ENCODE measurements around the gene ROPN1. TPM values are rescaled to one million over a fixed set of nuclear protein-coding genes. Genes with fewer than 3 reads are reported as not detected.
"Not testable (repeated sequence)": the region's sequence is repeated elsewhere in the genome, so short reads cannot be mapped to it uniquely, and the experiment has no call there.

ROPN1 gene
- not detected for total RNA-seq

DNA sequence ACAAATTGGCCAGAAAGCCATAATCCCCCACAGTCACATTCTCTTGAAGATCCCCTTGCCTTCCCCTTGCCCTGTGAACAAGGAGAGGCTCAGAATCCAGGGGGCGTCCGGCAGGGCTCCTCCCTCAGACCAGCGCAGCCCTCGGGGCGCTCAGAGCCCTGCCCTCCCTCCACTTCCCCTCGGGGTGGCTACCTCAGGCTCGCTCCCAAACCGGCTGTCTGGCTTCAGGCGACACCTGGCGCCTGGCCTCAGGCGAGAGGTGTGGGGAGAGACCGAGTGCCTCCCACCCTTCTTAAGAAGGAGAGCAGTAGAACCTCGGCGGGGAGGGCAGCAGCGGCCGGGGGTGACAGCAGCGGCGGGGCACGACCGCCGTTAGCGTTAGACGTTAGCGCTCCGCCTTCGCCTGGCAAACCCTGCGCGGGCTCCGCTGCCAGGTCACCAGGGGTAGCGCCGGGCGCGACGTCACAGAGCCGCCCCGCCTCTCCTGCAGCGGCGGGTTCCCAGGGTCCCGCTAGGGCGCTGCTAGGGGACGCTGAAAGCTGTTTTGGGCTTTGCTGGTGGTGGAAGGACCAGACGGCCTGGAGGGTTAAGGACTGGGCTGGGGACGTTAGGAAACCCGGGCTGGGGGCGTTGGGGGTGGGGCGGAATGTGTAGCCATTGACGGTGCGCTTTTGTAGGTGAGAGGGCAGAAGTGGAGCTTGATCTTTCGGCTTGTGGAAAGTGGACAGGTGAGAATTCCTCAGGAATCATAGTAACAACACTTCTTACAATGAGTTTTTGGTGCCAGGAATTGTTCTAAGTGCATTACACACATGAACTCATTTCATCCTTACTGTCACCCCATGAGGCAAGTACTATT lies at the start of gene ROPN1:
ROPN1 (minus strand) TSS at position 395 of the 859 bp plus-strand sequence. CDS start 11,643 bp downstream, outside the sequence.
- POLR2A ChIA-PET; DNase-seq; H3K9me3 Mint-ChIP-seq (ENCODE audit: insufficient read depth); H3K27ac Mint-ChIP-seq; CTCF ChIA-PET; H3K4me1 Mint-ChIP-seq (ENCODE audit: low read depth); H3K36me3 Mint-ChIP-seq (ENCODE audit: low read depth): not testable (repeated sequence)
- Mint-ChIP-seq H3K27me3 (ENCODE audit: low read depth) (peaks cover 23% of the 10 kb centered on the region), H3K4me3 (peak within 1 kb of the TSS; percentile 16)
- peak; percentile 95 for ATAC-seq

DNA sequence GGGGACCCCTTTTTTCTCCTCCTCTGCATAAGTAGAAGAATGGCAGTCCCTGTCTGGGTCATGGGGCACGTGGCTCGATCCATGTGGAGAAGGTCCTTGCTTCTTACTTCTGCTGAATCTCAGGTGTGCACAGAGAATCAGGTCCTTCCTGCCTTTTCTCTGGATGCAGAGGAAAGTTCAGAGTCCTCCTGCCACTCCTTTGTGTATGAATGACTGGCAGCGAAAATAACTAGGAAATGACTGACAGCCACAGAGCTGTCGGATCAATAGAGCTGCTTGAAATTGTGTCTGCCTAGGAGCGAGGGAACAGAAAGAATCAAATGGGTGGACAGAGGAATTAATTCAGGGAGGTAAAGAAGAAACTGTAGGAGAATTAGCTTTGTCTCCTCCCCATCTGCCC lies 49.6 kb upstream of the ROPN1 start:
- CTCF ChIA-PET = interaction anchor here (1.8 kb wide), 1 partner anchor 8 kb away, joined by 6 read pairs; the partner anchor contains the start of gene KALRN
- H3K27me3 Mint-ChIP-seq (ENCODE audit: low read depth) = peaks cover 13% of the 10 kb centered on the region
- H3K27ac Mint-ChIP-seq = no peak overlapping the region
- H3K4me3 Mint-ChIP-seq = no peak overlapping the region
- DNase-seq (no peak), ATAC-seq (no peak)
- H3K9me3 Mint-ChIP-seq (ENCODE audit: insufficient read depth) = no peaks in the 10 kb centered on the region
- no peaks in the 10 kb centered on the region for H3K4me1 Mint-ChIP-seq (ENCODE audit: low read depth)
- no peaks in the 10 kb centered on the region for H3K36me3 Mint-ChIP-seq (ENCODE audit: low read depth)
- POLR2A ChIA-PET = no interaction called here

DNA sequence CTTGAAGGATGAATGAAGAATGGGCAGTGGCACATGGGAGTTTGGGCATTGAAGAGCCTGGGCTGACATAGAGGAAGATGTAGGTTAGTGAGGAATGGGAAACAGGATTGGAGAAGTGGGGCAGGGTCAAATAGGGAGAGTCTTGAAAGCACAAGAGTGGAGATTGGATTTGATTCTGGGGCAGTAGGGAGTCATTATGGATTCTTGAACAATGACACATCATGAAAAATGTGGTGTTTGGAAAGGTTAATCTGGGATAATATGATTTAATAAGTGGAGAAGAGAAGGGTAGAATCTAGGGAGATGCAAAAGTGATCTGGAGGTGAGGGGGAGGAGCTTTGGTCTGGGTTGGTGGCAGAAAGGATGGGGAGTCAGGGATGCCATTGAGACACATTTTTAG lies 45.4 kb upstream of the ROPN1 start:
- DNase-seq (no peak), ATAC-seq (no peak)
- Mint-ChIP-seq H3K27ac (no peak overlapping the region), H3K27me3 (ENCODE audit: low read depth) (peaks cover 31% of the 10 kb centered on the region), H3K4me3 (no peak overlapping the region), H3K9me3 (ENCODE audit: insufficient read depth) (no peaks in the 10 kb centered on the region), H3K4me1 (ENCODE audit: low read depth) (peaks cover 11% of the 10 kb centered on the region), H3K36me3 (ENCODE audit: low read depth) (no peaks in the 10 kb centered on the region)
- CTCF ChIA-PET = no interaction called here
- POLR2A ChIA-PET = no interaction called here

DNA sequence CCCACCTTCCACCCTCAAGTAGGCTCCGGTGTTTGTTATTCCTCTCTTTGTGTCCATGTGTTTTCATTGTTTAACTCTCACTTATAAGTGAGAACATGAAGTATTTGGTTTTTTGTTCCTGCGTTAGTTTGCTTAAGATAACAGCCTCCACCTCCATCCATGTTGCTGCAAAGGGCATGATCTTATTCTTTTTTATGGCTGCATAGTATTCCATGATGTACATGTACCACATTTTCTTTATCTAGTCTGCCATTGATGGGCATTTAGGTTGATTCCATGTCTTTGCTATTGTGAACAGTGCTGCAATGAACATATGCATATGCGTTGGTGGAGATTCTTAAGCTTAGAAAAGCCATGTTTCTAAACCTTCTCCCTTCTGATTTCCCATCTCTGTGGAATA lies 44.3 kb upstream of the ROPN1 start:
- POLR2A ChIA-PET, CTCF ChIA-PET: not testable (repeated sequence)

DNA sequence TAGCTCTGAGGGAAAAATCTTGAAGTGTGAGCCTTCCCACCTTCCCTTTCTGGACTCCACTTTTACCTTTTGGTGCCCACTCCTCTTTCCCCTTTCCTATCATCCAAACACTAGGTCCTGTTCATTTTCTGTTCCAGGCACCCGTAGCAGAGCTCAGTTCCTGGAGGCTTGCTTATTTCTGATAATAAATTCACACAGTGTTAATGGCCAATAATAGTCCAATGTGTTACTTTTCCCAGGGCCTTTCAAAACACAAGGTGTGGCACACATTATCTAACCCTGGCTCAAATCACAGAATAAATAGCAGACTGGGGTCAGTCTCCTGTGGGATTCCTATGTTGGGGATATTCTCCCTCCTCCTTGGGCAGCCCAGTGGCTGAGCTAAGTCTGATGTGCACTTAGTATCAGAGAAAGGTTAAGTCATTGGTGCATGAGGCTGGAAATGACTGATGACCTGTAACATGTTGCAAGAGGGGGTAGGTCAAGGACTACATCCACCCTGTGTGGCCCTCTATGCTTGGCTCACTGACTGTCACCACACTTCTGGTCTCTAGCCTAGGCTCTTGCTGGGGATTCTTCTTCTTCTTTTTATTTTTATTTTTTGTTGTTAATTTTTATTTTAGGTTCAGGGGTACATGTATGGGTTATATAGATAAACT lies 43.7 kb upstream of the ROPN1 start:
- ATAC-seq = no peak

More for the DNA sequence above, 44.3 kb upstream of the ROPN1 start:
- not testable (repeated sequence) for H3K27ac Mint-ChIP-seq; DNase-seq; H3K36me3 Mint-ChIP-seq (ENCODE audit: low read depth); H3K9me3 Mint-ChIP-seq (ENCODE audit: insufficient read depth); ATAC-seq; H3K4me3 Mint-ChIP-seq
- Mint-ChIP-seq H3K27me3 (ENCODE audit: low read depth) (peaks cover 41% of the 10 kb centered on the region), H3K4me1 (ENCODE audit: low read depth) (peaks cover 12% of the 10 kb centered on the region)

DNA sequence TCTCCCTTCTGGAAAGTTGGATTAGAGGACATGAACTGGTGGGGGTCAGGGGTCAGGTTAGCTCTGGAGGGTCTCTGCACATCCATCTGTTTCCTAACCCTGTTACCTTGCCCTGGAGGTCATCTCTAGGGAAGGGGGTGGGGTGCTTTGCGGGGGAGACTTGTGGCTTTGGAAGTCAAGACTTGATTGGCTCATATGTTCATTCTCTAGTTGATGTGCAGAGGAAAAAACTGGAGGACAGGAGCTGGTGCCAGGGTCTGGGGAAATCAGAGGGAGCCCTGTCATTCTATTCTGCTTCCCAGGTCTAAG lies 42.9 kb upstream of the ROPN1 start:
- ATAC-seq (no peak), DNase-seq (no peak)
- POLR2A ChIA-PET = no interaction called here
- Mint-ChIP-seq H3K27ac (no peak overlapping the region), H3K36me3 (ENCODE audit: low read depth) (no peaks in the 10 kb centered on the region), H3K27me3 (ENCODE audit: low read depth) (peaks cover 46% of the 10 kb centered on the region), H3K4me3 (no peak overlapping the region), H3K4me1 (ENCODE audit: low read depth) (peaks cover 12% of the 10 kb centered on the region), H3K9me3 (ENCODE audit: insufficient read depth) (no peaks in the 10 kb centered on the region)
- CTCF ChIA-PET = interaction anchor here (1.2 to 1.7 kb wide), 3 partner anchors 10 to 434 kb away, joined by 3 to 4 read pairs (median 4); no protein-coding TSS in a partner anchor

More for the DNA sequence above, 43.7 kb upstream of the ROPN1 start:
- no peak overlapping the region for H3K27ac Mint-ChIP-seq
- peaks cover 43% of the 10 kb centered on the region for H3K27me3 Mint-ChIP-seq (ENCODE audit: low read depth)
- H3K4me1 Mint-ChIP-seq (ENCODE audit: low read depth) = peaks cover 12% of the 10 kb centered on the region
- DNase-seq = no peak
- CTCF ChIA-PET = no interaction called here
- H3K36me3 Mint-ChIP-seq (ENCODE audit: low read depth) = no peaks in the 10 kb centered on the region
- no peak overlapping the region for H3K4me3 Mint-ChIP-seq
- no peaks in the 10 kb centered on the region for H3K9me3 Mint-ChIP-seq (ENCODE audit: insufficient read depth)
- POLR2A ChIA-PET = no interaction called here

DNA sequence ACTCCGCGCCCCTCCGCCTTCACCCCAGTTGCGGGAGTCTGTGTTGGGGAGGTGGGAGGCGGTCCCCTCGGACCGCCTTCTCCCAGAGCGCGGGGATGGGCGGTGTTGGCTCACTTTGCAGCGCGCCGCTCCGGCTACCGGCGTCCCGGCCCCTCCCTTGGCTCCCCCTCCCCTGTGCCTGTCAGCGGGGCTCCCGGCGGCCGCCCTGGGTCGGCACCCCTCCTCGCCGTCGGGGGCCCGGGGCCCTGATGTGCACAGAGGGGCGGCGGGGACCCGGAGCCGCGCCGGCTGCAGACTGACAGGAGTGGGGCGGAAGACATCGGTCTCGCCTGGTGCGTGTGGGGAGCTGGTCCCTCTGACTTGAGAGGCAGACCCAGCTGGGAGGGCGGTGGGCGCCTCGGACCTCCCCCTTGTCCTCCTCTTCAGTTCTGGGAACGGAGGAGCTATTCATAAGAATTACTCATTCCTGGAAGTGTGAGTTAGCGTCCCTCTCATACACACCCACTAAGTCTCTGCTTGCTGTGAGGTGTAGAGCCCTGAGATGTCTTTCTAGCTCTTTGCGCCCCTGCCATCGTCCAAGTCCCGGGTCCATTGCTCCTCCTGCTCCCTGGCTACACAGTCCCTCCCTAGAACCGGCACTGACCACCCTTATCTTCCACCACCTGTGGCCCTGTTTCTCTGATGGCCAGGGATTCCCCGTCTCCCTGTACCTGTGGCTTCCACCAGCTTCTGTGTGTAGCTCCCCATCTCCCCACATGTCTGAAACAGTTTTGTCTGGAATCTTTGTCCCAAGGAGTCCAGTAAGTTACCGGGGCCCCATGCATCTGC lies 42.3 kb upstream of the ROPN1 start:
- Mint-ChIP-seq H3K4me1 (ENCODE audit: low read depth) (peaks cover 12% of the 10 kb centered on the region), H3K27me3 (ENCODE audit: low read depth) (peaks cover 46% of the 10 kb centered on the region), H3K27ac (no peak overlapping the region), H3K9me3 (ENCODE audit: insufficient read depth) (no peaks in the 10 kb centered on the region), H3K4me3 (peak overlapping the region; percentile 27), H3K36me3 (ENCODE audit: low read depth) (no peaks in the 10 kb centered on the region)
- CTCF ChIA-PET = interaction anchor here (1.2 to 1.8 kb wide), 6 partner anchors 8 to 434 kb away, joined by 3 to 7 read pairs (median 5); no protein-coding TSS in a partner anchor
- DNase-seq (peak; percentile 24), ATAC-seq (peak; percentile 35)
- POLR2A ChIA-PET = interaction anchor here (0.7 kb wide), 1 partner anchor 1049 kb away, joined by 3 read pairs; no protein-coding TSS in a partner anchor

DNA sequence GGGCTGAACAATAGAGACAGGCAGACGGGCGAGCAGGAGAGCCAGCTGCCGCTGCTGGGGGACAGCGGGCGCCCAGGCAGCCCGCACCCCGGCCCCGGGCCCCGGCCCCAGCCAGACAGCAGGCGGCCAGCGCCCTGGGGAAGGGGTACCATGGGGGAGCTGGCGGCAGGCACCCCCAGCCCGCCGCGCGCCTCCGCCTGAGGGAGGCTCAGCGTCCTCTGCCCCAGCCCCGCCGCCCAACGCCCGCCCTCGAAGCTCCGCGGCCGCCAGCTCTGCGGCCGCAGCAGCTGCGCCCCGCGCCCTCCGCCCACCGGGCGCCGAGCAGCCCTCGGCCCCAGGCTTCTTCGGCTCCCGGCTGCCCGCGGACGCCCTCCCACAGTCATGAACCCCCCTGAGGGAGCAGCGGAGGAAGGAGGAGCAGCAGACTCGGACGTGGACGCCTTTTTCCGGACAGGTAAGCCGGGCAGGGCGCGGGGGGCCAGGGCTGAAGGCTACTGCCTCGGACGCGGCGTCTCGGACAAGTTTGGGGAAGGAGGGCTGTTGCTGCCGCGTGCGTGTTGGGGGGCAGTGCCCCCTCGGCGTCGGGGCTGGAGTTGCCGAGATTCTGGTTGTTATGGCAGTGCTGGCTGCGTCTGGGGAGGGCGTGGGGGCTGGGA lies 41.6 kb upstream of the ROPN1 start, which contains the start of gene KALRN:
KALRN (plus strand) TSS at position 10 of the 656 bp plus-strand sequence.
- Mint-ChIP-seq H3K27ac (no peak within 1 kb of the TSS), H3K9me3 (ENCODE audit: insufficient read depth) (no peaks in the 10 kb centered on the region), H3K4me3 (peak within 1 kb of the TSS; percentile 44), H3K36me3 (ENCODE audit: low read depth) (no peaks in the 10 kb centered on the region), H3K4me1 (ENCODE audit: low read depth) (peaks cover 12% of the 10 kb centered on the region), H3K27me3 (ENCODE audit: low read depth) (peaks cover 50% of the 10 kb centered on the region)
- ATAC-seq (peak; percentile 57), DNase-seq (no peak)
- POLR2A ChIA-PET = no interaction called here
- CTCF ChIA-PET = interaction anchor here (0.6 to 1.8 kb wide), 20 partner anchors 8 to 465 kb away, joined by 3 to 9 read pairs (median 4); partner anchors contain the start of gene CCDC14

DNA sequence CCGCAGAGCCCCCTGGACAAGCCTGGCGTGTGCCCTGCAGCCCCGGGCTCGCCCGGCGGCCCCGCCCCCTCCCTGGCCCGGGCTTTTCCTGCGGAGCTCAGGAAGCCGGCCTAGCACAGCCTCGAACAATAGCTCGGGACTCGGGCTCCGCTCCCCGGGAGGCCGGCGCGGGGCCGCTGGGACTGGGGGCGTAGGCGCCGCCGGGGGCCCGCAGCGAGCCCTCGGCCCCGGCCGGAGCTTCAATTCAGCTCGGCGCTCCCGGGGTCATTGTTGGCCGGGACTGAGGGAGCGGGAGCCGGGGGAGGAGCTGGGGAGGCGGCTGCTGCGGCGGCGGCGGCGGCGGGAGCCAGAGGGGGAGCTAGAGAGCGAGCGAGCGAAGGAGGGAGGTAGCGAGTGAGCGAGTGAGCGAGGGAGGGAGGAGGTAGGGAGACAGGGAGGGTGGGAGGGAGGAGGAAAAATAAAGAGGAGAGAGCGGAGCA lies 41.0 kb upstream of the ROPN1 start:
- Mint-ChIP-seq H3K27ac (no peak overlapping the region), H3K9me3 (ENCODE audit: insufficient read depth) (no peaks in the 10 kb centered on the region), H3K4me3 (no peak overlapping the region), H3K27me3 (ENCODE audit: low read depth) (peaks cover 52% of the 10 kb centered on the region), H3K4me1 (ENCODE audit: low read depth) (peaks cover 12% of the 10 kb centered on the region), H3K36me3 (ENCODE audit: low read depth) (no peaks in the 10 kb centered on the region)
- ChIA-PET POLR2A (no interaction called here), CTCF (interaction anchor here (0.6 to 1.8 kb wide), 19 partner anchors 8 to 465 kb away, joined by 3 to 9 read pairs (median 4); partner anchors contain the start of gene CCDC14)
- ATAC-seq (peak; percentile 96), DNase-seq (peak; percentile 69)

DNA sequence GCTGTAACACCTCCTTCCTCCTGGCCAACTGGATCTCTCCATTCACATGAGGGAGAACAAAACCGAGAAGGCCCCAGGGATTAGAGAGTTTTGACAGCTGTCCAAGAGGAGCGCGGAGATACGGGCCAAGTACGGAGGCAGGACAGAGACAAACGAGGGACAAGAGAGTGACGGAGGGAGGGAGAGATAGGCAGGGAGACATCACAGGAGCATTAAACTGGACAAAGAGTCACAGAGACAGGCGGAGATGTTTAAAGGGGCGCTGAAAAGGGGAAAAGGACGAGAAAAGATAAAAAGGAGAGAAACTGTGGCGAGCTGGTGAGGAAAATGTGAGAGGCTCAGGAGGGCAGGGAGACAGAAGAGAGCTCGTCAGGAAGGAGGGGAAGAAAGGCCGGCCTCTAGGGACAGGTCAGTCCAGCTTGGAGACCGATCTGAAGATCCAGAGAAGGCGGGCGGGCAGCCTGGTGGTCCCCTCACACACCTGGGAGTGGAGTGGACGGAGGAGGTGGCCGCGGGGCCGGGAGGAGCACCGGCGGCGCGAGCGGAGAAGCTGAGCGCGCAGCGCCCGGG lies 40.5 kb upstream of the ROPN1 start:
- DNase-seq (no peak), ATAC-seq (no peak)
- ChIA-PET CTCF (interaction anchor here (0.6 to 1.8 kb wide), 17 partner anchors 10 to 466 kb away, joined by 3 to 9 read pairs (median 3); partner anchors contain the start of gene CCDC14), POLR2A (no interaction called here)
- Mint-ChIP-seq H3K4me3 (peak overlapping the region; percentile 44), H3K27ac (no peak overlapping the region), H3K36me3 (ENCODE audit: low read depth) (no peaks in the 10 kb centered on the region), H3K9me3 (ENCODE audit: insufficient read depth) (no peaks in the 10 kb centered on the region), H3K4me1 (ENCODE audit: low read depth) (peaks cover 12% of the 10 kb centered on the region), H3K27me3 (ENCODE audit: low read depth) (peaks cover 52% of the 10 kb centered on the region)

DNA sequence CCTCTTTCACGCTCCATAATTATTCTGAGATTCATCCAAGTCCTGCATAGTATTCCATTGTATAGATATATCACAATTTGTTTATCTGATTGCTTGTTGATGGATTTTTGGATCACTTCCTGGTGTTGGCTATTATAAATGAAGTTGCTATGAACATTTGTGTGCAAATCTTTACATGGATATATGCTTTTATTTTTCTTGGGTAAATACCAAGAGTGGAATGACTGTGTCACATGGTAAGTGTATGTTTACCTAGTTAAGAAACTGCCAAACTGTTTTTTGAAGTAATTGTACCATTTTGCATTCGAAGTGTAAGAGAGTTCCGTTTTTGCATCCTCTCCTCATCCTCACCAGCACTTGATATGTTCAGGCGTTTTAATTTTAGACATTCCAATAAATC lies 34.6 kb upstream of the ROPN1 start:
- H3K27me3 Mint-ChIP-seq (ENCODE audit: low read depth) = peaks cover 18% of the 10 kb centered on the region
- ChIA-PET CTCF (no interaction called here), POLR2A (no interaction called here)
- H3K36me3 Mint-ChIP-seq (ENCODE audit: low read depth) = no peaks in the 10 kb centered on the region
- DNase-seq (no peak), ATAC-seq (no peak)
- H3K4me1 Mint-ChIP-seq (ENCODE audit: low read depth) = no peaks in the 10 kb centered on the region
- no peak overlapping the region for H3K27ac Mint-ChIP-seq
- no peak overlapping the region for H3K4me3 Mint-ChIP-seq
- H3K9me3 Mint-ChIP-seq (ENCODE audit: insufficient read depth) = no peaks in the 10 kb centered on the region

Data from activated CD8-positive, alpha-beta T cell treated with anti-CD3 and anti-CD28 coated beads, Interleukin-2, amount 10 ng/mL, durations not matched to agents 7 days and 5 days (primary cell).